K562 (cell line): ENCODE measurements around the gene MAP1LC3A. TPM values are rescaled to one million over a fixed set of nuclear protein-coding genes. Genes with fewer than 3 reads are reported as not detected.

Source experiments
- ATAC-seq: fragments of 200-7000 bp; cut with Tn5 transposase; 3 replicates; pipeline ENCODE4 v1.9.1; 2020; ENCODE audit warnings: moderate library complexity
- BruUV-seq: library from RNA; stranded (reverse); fragments of 400-500 nt; replicated peaks from 2 replicates; lab custom pipeline; 2021; lab: Mats Ljungman, UMichigan
- CTCF ChIA-PET: fragments of 300-600 bp; formaldehyde crosslinking; extraction: SDS; loops from one replicate; lab custom pipeline; 2021; ENCODE audit warnings: low intra/inter-chr PET ratio; lab: Yijun Ruan, JAX
- POLR2A ChIA-PET: fragments of 300-600, 350-650 bp; sonication (Branson Sonifier 250); formaldehyde crosslinking; extraction: SDS; loops from one replicate; lab custom pipeline; 2021; ENCODE audit warnings: antibody characterized with exemption, inconsistent platforms; lab: Yijun Ruan, JAX
- DNase-seq, 4 experiments: peaks; one replicate each; pipeline versions ENCODE4 v3.0.0 to v3.0.0-alpha.2; 2011 to 2018; ENCODE audit warnings: low spot score in 3 of 4, mixed read lengths in 3 of 4; ENCODE audit errors: extremely low read depth in 1 of 4
- FAIRE-seq: peaks from 2 replicates; lab custom pipeline; 2011; peaks lifted over from hg19 to GRCh38; lab: Jason Lieb, UNC
- H2AFZ ChIP-seq: 2 replicates; pipeline ENCODE4 v1.6.0; 2011; ENCODE audit warnings: low read depth, low read length, control low read depth, inconsistent platforms
- H3K27ac ChIP-seq: fragments of 200-600 bp; 3 replicates; pipeline ENCODE4 v1.8.0; 2011; ENCODE audit warnings: low read depth, mild to moderate bottlenecking, control low read depth, inconsistent platforms, low read length, moderate library complexity, mixed read lengths; ENCODE audit errors: extremely low read depth
- H3K27me3 ChIP-seq, 2 experiments: fragments of 300-600 bp in 1 of 2; 2 replicates in 1 of 2; 3 replicates in 1 of 2; pipeline versions ENCODE4 v1.6.0 to v1.8.0; 2011; ENCODE audit warnings: inconsistent platforms in 2 of 2, low read length in 2 of 2, mild to moderate bottlenecking in 1 of 2, mixed read lengths in 1 of 2, moderate library complexity in 1 of 2; ENCODE audit not compliant: control insufficient read depth in 2 of 2, insufficient read depth in 2 of 2
- H3K36me3 ChIP-seq: fragments of 300-600 bp; 3 replicates; pipeline ENCODE4 v1.8.0; 2011; ENCODE audit warnings: mild to moderate bottlenecking, low read length, inconsistent platforms; ENCODE audit not compliant: control insufficient read depth, insufficient read depth
- H3K4me1 ChIP-seq, 2 experiments: fragments of 200-600 bp in 1 of 2; replicated peaks in 1 of 2; 2 replicates in 1 of 2; 3 replicates in 1 of 2; pipeline versions ENCODE4 v1.5.1 to v1.8.0; 2011; ENCODE audit warnings: inconsistent platforms in 2 of 2, low read length in 2 of 2, mild to moderate bottlenecking in 1 of 2, mixed read lengths in 1 of 2, moderate library complexity in 1 of 2; ENCODE audit not compliant: control insufficient read depth in 2 of 2, insufficient read depth in 2 of 2
- H3K4me2 ChIP-seq: 2 replicates; pipeline ENCODE4 v1.6.1; 2011; ENCODE audit warnings: low read length, control low read depth, inconsistent platforms, mixed read lengths; ENCODE audit not compliant: insufficient read depth
- H3K4me3 ChIP-seq: fragments of 200-600 bp; sonication (generic), shearing (Covaris generic); 2 replicates; pipeline ENCODE4 v1.5.1; 2016; ENCODE audit warnings: control low read depth, inconsistent platforms
- H3K79me2 ChIP-seq: fragments of 200-600 bp; 3 replicates; pipeline ENCODE4 v1.8.0; 2011; ENCODE audit warnings: low read length, inconsistent platforms; ENCODE audit not compliant: control insufficient read depth, insufficient read depth
- H3K9ac ChIP-seq, 2 experiments: 2 replicates each; pipeline versions ENCODE4 v1.6.0 to v1.6.1; 2011; ENCODE audit warnings: low read depth in 2 of 2, low read length in 2 of 2, control low read depth in 1 of 2, inconsistent platforms in 1 of 2, mild to moderate bottlenecking in 1 of 2, mixed read lengths in 1 of 2; ENCODE audit not compliant: insufficient read depth in 1 of 2
- H3K9me1 ChIP-seq: one replicate; pipeline ENCODE4 v1.6.0; 2011; ENCODE audit warnings: inconsistent platforms, mild to moderate bottlenecking, low read length, moderate library complexity; ENCODE audit not compliant: control insufficient read depth, insufficient read depth
- H3K9me3 ChIP-seq: replicated peaks from 2 replicates; pipeline ENCODE4 v1.5.1; 2011; ENCODE audit warnings: low read depth, low read length, inconsistent platforms; ENCODE audit not compliant: control insufficient read depth, insufficient read depth
- H4K20me1 ChIP-seq: replicated peaks from 2 replicates; pipeline ENCODE4 v1.6.1; 2011; ENCODE audit warnings: low read length, inconsistent platforms, mixed read lengths; ENCODE audit not compliant: control insufficient read depth, insufficient read depth
- GATAD2A ChIP-seq: fragments of 450-650 bp; IDR thresholded peaks from 2 replicates; pipeline ENCODE4 v1.6.1; 2017
- KAT2B ChIP-seq: IDR thresholded peaks from one replicate; pipeline ENCODE4 v1.6.1; 2012; ENCODE audit warnings: low read depth, mild to moderate bottlenecking, control low read depth, inconsistent platforms, low read length, moderate library complexity
- KDM2B ChIP-seq: fragments of 250-450 bp; sonication (Bioruptor Pico); IDR thresholded peaks from 2 replicates; pipeline ENCODE4 v1.8.0; 2021; ENCODE audit warnings: mild to moderate bottlenecking, moderate library complexity
- NFIX ChIP-seq: fragments of 250-450 bp; sonication (Bioruptor Pico); IDR thresholded peaks from 2 replicates; pipeline ENCODE4 v1.4.0; 2020; ENCODE audit warnings: low read depth, mild to moderate bottlenecking, moderate library complexity
- POLR2AphosphoS5 ChIP-seq: IDR thresholded peaks from 2 replicates; pipeline ENCODE4 v1.6.1; 2011; ENCODE audit warnings: mild to moderate bottlenecking, low read depth, low read length, moderate library complexity; ENCODE audit not compliant: control insufficient read depth, insufficient read depth
- TOE1 ChIP-seq, 2 experiments: fragments of 450-650 bp in 1 of 2; sonication (generic) in 1 of 2; formaldehyde crosslinking in 1 of 2; IDR thresholded peaks; 2 replicates each; pipeline versions ENCODE4 v1.7.1 to v1.8.0; 2016 to 2022; ENCODE audit warnings: borderline replicate concordance in 2 of 2, mild to moderate bottlenecking in 2 of 2, antibody characterized with exemption in 1 of 2, inconsistent platforms in 1 of 2, low read depth in 1 of 2, missing genetic modification reagents in 1 of 2, moderate library complexity in 1 of 2
- ZFX ChIP-seq: sonication (generic); formaldehyde crosslinking; IDR thresholded peaks from 2 replicates; pipeline ENCODE4 v1.8.0; 2022; ENCODE audit warnings: mild to moderate bottlenecking, missing genetic modification reagents, moderate library complexity
- ZNF174 ChIP-seq: fragments of 250-450 bp; sonication (Bioruptor Pico); IDR thresholded peaks from 2 replicates; pipeline ENCODE4 v1.4.0; 2020; ENCODE audit warnings: mild to moderate bottlenecking
- ZNF79 ChIP-seq: fragments of 250-450 bp; sonication (Bioruptor Pico); IDR thresholded peaks from 2 replicates; pipeline ENCODE4 v1.4.0; 2020; ENCODE audit warnings: low read depth, mild to moderate bottlenecking, moderate library complexity
- WGBS: fragments of 100-300 bp; shearing (Covaris generic); methylation state at CpG from one replicate; pipeline ENCODE4 v1.1.6; 2016; ENCODE audit warnings: low coverage, mixed read lengths; ENCODE audit not compliant: insufficient coverage; ENCODE audit errors: missing lambda C conversion rate; 5-methylcytosine and 5-hydroxymethylcytosine counted together
- in situ Hi-C: fragments of 300-500 bp; cut with MboI; formaldehyde crosslinking; loops from 4 replicates; pipeline ENCODE4 v1.15.0; 2018; ENCODE audit warnings: inconsistent platforms, mixed read lengths
- intact Hi-C: fragments of 100-400 bp; cut with micrococcal nuclease; formaldehyde crosslinking; loops from 2 replicates; pipeline ENCODE4 v1.14.2; 2022
- polyA plus RNA-seq, 8 experiments: library from polyadenylated mRNA; depleted of rRNA in 4 of 8; stranded (reverse) in 5 of 8; unstranded in 3 of 8; fragments of >200 nt; fragmentation: Nextera tagmentation in 2 of 8; fragmentation: Illumina TruSeq in 1 of 8; extraction: Ambion mirVana in 2 of 8; extraction: Trizol in 1 of 8; gene quantifications; 2 replicates each; pipeline versions ENCODE4 v1.2.1 to v1.2.3, GENCODE V29; 2011 to 2014; ENCODE audit warnings: inconsistent platforms in 1 of 8, missing spikeins in 1 of 8
- total RNA-seq, 7 experiments: library from RNA; depleted of rRNA in 6 of 7; stranded (reverse); fragments of >200 nt in 6 of 7; fragmentation: Illumina TruSeq in 2 of 7; extraction: Trizol in 2 of 7; gene quantifications; 2 replicates each; pipeline versions ENCODE4 v1.2.1 to v1.2.3, GENCODE V29; 2011 to 2021; ENCODE audit warnings: low replicate concordance in 1 of 7
- TF ChIP-seq, protein P1 (sequence below): fragments of 450-650 bp; IDR thresholded peaks from 2 replicates; pipeline ENCODE4 v1.6.1; 2016; ENCODE audit warnings: low read depth
- TF ChIP-seq, protein P2 (sequence below): fragments of 450-650 bp; formaldehyde crosslinking; IDR thresholded peaks from 2 replicates; pipeline ENCODE4 v1.4.0; 2020; ENCODE audit warnings: mild to moderate bottlenecking, moderate library complexity
- TF ChIP-seq, protein P3 (sequence below), 2 experiments: fragments of 250-450 bp in 1 of 2; fragments of 450-650 bp in 1 of 2; sonication (Bioruptor Pico) in 1 of 2; IDR thresholded peaks; 2 replicates each; pipeline versions ENCODE4 v1.6.1 to v1.8.0; 2016 to 2021; ENCODE audit warnings: mild to moderate bottlenecking in 2 of 2, moderate library complexity in 2 of 2, missing compliant biosample characterization in 1 of 2, missing genetic modification characterization in 1 of 2

MAP1LC3A gene
- total and polyA plus RNA-seq, 9 of the 15 experiments (the other 6 are each of a cell fraction or from before 2014, with no cell fraction given), result 0.27 to 0.38 TPM; not detected in 7

DNA sequence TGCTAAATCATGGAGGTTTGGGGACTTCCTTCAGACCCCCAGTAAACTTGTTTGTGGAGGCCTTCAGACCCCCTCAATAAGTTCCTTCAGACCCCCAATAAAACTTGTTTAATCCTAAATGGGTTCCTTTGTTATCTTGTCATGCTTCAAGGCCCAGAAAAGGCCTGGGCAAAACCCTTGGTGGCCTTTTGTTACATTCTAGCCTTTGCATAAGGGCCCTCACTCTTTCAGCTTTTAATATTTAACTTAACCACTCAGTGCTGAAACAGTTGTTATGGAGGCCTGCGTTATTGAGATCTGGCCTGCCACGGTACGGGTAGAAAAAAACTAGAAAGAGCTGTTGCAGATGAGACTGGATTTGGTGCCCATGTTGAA is 46.6 kb upstream of the MAP1LC3A start:
- no peak overlapping the region for H2AFZ ChIP-seq
- no peak overlapping the region for H3K9ac ChIP-seq
- no TSS peak for BruUV-seq
- no peaks in the 10 kb centered on the region for H4K20me1 ChIP-seq
- ChIA-PET CTCF (no interaction called here), POLR2A (interaction anchor here (0.6 to 1.1 kb wide), 4 partner anchors 23 to 1320 kb away, joined by 3 read pairs; no protein-coding TSS in a partner anchor)
- WGBS, result 83% methylated on average over 3 of the region's 3 CpGs
- H3K4me1 ChIP-seq, result peaks cover 12 to 15% of the 10 kb centered on the region in 2 experiments; a peak in 4 of 5 replicates
- DNase-seq, result no peak
- H3K4me2 ChIP-seq, result no peak overlapping the region
- no peak for FAIRE-seq
- H3K4me3 ChIP-seq, result no peak overlapping the region
- no peaks in the 10 kb centered on the region for H3K27me3 ChIP-seq
- intact Hi-C loops (no loop called here), in situ Hi-C loops (no loop called here)
- no peaks in the 10 kb centered on the region for H3K9me3 ChIP-seq
- H3K27ac ChIP-seq, result no peak overlapping the region
- peaks cover 16% of the 10 kb centered on the region for H3K79me2 ChIP-seq
- peaks cover 40% of the 10 kb centered on the region; the same call in 2 of the 3 replicates for H3K36me3 ChIP-seq
- ATAC-seq, result no peak
- H3K9me1 ChIP-seq, result no peaks in the 10 kb centered on the region
- TF ChIP-seq ZNF174 (CRISPR knock-in tag) (no peak), ZNF79 (no peak), POLR2AphosphoS5 (0 out of 2 replicates have a peak, but pooled peaks have one; percentile 3), TOE1 (IDR thresholded peaks at IDR 0.05; ENCODE audit: borderline replicate concordance) (no peak), TOE1 (CRISPR knock-in tag; IDR thresholded peaks at IDR 0.05; ENCODE audit: borderline replicate concordance, low read depth) (no peak), NFIX (CRISPR knock-in tag) (no peak), KDM2B (no peak), ZFX (CRISPR knock-in tag) (0 out of 2 replicates have a peak, but pooled peaks have one; percentile 11), GATAD2A (no peak), KAT2B (no peak)
- TF ChIP-seq, protein P1, sequence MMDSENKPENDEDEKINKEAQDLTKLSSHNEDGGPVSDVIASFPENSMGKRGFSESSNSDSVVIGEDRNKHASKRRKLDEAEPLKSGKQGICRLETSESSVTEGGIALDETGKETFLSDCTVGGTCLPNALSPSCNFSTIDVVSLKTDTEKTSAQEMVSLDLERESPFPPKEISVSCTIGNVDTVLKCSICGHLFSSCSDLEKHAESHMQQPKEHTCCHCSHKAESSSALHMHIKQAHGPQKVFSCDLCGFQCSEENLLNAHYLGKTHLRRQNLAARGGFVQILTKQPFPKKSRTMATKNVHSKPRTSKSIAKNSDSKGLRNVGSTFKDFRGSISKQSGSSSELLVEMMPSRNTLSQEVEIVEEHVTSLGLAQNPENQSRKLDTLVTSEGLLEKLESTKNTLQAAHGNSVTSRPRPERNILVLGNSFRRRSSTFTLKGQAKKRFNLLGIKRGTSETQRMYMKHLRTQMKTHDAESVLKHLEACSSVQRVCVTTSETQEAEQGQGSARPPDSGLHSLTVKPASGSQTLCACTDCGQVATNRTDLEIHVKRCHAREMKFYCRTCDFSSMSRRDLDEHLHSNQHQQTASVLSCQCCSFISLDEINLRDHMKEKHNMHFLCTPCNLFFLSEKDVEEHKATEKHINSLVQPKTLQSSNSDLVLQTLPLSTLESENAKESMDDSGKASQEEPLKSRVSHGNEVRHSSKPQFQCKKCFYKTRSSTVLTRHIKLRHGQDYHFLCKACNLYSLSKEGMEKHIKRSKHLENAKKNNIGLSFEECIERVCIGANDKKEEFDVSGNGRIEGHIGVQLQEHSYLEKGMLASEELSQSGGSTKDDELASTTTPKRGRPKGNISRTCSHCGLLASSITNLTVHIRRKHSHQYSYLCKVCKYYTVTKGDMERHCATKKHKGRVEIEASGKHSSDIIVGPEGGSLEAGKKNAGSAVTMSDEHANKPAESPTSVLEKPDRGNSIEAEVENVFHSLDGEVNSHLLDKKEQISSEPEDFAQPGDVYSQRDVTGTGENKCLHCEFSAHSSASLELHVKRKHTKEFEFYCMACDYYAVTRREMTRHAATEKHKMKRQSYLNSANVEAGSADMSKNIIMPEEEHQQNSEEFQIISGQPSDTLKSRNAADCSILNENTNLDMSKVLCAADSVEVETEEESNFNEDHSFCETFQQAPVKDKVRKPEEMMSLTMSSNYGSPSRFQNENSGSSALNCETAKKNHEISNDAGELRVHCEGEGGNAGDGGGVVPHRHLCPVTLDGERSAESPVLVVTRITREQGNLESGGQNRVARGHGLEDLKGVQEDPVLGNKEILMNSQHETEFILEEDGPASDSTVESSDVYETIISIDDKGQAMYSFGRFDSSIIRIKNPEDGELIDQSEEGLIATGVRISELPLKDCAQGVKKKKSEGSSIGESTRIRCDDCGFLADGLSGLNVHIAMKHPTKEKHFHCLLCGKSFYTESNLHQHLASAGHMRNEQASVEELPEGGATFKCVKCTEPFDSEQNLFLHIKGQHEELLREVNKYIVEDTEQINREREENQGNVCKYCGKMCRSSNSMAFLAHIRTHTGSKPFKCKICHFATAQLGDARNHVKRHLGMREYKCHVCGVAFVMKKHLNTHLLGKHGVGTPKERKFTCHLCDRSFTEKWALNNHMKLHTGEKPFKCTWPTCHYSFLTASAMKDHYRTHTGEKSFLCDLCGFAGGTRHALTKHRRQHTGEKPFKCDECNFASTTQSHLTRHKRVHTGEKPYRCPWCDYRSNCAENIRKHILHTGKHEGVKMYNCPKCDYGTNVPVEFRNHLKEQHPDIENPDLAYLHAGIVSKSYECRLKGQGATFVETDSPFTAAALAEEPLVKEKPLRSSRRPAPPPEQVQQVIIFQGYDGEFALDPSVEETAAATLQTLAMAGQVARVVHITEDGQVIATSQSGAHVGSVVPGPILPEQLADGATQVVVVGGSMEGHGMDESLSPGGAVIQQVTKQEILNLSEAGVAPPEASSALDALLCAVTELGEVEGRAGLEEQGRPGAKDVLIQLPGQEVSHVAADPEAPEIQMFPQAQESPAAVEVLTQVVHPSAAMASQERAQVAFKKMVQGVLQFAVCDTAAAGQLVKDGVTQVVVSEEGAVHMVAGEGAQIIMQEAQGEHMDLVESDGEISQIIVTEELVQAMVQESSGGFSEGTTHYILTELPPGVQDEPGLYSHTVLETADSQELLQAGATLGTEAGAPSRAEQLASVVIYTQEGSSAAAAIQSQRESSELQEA, result no peak
- TF ChIP-seq, protein P2, sequence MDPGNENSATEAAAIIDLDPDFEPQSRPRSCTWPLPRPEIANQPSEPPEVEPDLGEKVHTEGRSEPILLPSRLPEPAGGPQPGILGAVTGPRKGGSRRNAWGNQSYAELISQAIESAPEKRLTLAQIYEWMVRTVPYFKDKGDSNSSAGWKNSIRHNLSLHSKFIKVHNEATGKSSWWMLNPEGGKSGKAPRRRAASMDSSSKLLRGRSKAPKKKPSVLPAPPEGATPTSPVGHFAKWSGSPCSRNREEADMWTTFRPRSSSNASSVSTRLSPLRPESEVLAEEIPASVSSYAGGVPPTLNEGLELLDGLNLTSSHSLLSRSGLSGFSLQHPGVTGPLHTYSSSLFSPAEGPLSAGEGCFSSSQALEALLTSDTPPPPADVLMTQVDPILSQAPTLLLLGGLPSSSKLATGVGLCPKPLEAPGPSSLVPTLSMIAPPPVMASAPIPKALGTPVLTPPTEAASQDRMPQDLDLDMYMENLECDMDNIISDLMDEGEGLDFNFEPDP (CRISPR knock-in tag), result no peak
- TF ChIP-seq, protein P3, sequence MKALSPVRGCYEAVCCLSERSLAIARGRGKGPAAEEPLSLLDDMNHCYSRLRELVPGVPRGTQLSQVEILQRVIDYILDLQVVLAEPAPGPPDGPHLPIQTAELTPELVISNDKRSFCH (CRISPR knock-in tag; IDR thresholded peaks at IDR 0.05), result no peak
- TF ChIP-seq, protein P3 (tag; IDR thresholded peaks at IDR 0.05), result no peak
